IMR-90 (cell line): ENCODE measurements around the gene CCT4. TPM values are rescaled to one million over a fixed set of nuclear protein-coding genes. Genes with fewer than 3 reads are reported as not detected.
A peak's percentile ranks its signal among the peaks of the same experiment; 100 is the strongest.

ENCODE experiments used
- ATAC-seq: fragments of 200-7000 bp; cut with Tn5 transposase; 2 replicates; pipeline ENCODE4 v1.9.1; 2020; ENCODE audit warnings: low read depth, mild to moderate bottlenecking, moderate library complexity
- BruUV-seq: library from RNA; stranded (reverse); fragments of 400-500 nt; replicated peaks from 2 replicates; lab custom pipeline; 2021; lab: Mats Ljungman, UMichigan
- CTCF ChIA-PET: fragments of 300-600 bp; formaldehyde crosslinking; extraction: SDS; loops from one replicate; lab custom pipeline; 2021; ENCODE audit warnings: antibody characterized with exemption; lab: Yijun Ruan, JAX
- POLR2A ChIA-PET: fragments of 300-600 bp; sonication (Branson Sonifier 250); formaldehyde crosslinking; loops from one replicate; lab custom pipeline; 2022; ENCODE audit warnings: antibody characterized with exemption; ENCODE audit not compliant: unreplicated experiment; lab: Charles Lee
- DNase-seq: peaks from one replicate; pipeline ENCODE4 v3.0.0; 2013
- H2AFZ ChIP-seq: replicated peaks from 2 replicates; pipeline ENCODE3; 2013; ENCODE audit warnings: low read length, mild to moderate bottlenecking; ENCODE audit not compliant: poor library complexity
- H2AK5ac ChIP-seq: 2 replicates; pipeline ENCODE4 v1.6.1; 2013; ENCODE audit warnings: low read depth, low read length, inconsistent platforms
- H2AK9ac ChIP-seq: replicated peaks from 2 replicates; pipeline ENCODE3; 2013; ENCODE audit warnings: mild to moderate bottlenecking, low read depth, low read length, moderate library complexity; ENCODE audit not compliant: poor library complexity
- H2BK120ac ChIP-seq: 2 replicates; pipeline ENCODE4 v1.6.1; 2013; ENCODE audit warnings: low read depth, low read length, inconsistent platforms
- H2BK15ac ChIP-seq: 3 replicates; pipeline ENCODE4 v1.6.1; 2013; ENCODE audit warnings: low read depth, low read length, inconsistent platforms
- H2BK20ac ChIP-seq: 2 replicates; pipeline ENCODE4 v1.6.1; 2013; ENCODE audit warnings: low read depth, mild to moderate bottlenecking, inconsistent platforms, low read length, moderate library complexity
- H2BK5ac ChIP-seq: 2 replicates; pipeline ENCODE4 v1.6.1; 2013; ENCODE audit warnings: mild to moderate bottlenecking, low read depth, low read length, inconsistent platforms; ENCODE audit not compliant: poor library complexity, severe bottlenecking
- H3K14ac ChIP-seq: replicated peaks from 2 replicates; pipeline ENCODE4 v1.6.1; 2013; ENCODE audit warnings: low read depth, low read length, inconsistent platforms
- H3K18ac ChIP-seq: 2 replicates; pipeline ENCODE4 v1.6.1; 2013; ENCODE audit warnings: low read depth, low read length, control low read depth
- H3K23ac ChIP-seq: 2 replicates; pipeline ENCODE4 v1.6.1; 2013; ENCODE audit warnings: low read depth, low read length, inconsistent platforms
- H3K27ac ChIP-seq: 2 replicates; pipeline ENCODE4 v1.5.1; 2013; ENCODE audit warnings: mild to moderate bottlenecking, control low read depth, low read length; ENCODE audit not compliant: insufficient read depth
- H3K27me3 ChIP-seq: 2 replicates; pipeline ENCODE4 v1.6.1; 2013; ENCODE audit warnings: low read length; ENCODE audit not compliant: control insufficient read depth, insufficient read depth
- H3K36me3 ChIP-seq: 2 replicates; pipeline ENCODE4 v1.6.1; 2013; ENCODE audit warnings: low read length, mixed read lengths; ENCODE audit not compliant: control insufficient read depth, insufficient read depth
- H3K4ac ChIP-seq: 2 replicates; pipeline ENCODE4 v1.6.1; 2013; ENCODE audit warnings: low read depth, low read length, inconsistent platforms
- H3K4me1 ChIP-seq: 2 replicates; pipeline ENCODE4 v1.6.1; 2013; ENCODE audit warnings: low read length, mixed read lengths; ENCODE audit not compliant: control insufficient read depth, insufficient read depth
- H3K4me2 ChIP-seq: 2 replicates; pipeline ENCODE4 v1.6.1; 2013; ENCODE audit warnings: low read depth, mild to moderate bottlenecking, control low read depth, low read length, moderate library complexity
- H3K4me3 ChIP-seq: 2 replicates; pipeline ENCODE4 v1.5.1; 2013; ENCODE audit warnings: low read depth, mild to moderate bottlenecking, control low read depth, low read length, moderate library complexity; ENCODE audit not compliant: insufficient read depth
- H3K56ac ChIP-seq: 2 replicates; pipeline ENCODE4 v1.6.1; 2013; ENCODE audit warnings: low read length, inconsistent platforms; ENCODE audit not compliant: insufficient read depth; ENCODE audit errors: extremely low read depth
- H3K79me1 ChIP-seq, 2 experiments: 2 replicates each; pipeline ENCODE4 v1.6.1; 2013; ENCODE audit warnings: low read length in 2 of 2, inconsistent platforms in 1 of 2, low read depth in 1 of 2
- H3K9ac ChIP-seq: 2 replicates; pipeline ENCODE4 v1.6.1; 2013; ENCODE audit warnings: low read depth, low read length, control low read depth
- H3K9me1 ChIP-seq: 2 replicates; pipeline ENCODE4 v1.6.1; 2013; ENCODE audit warnings: low read length, inconsistent platforms; ENCODE audit not compliant: insufficient read depth
- H3K9me3 ChIP-seq: 2 replicates; pipeline ENCODE4 v1.6.1; 2013; ENCODE audit warnings: low read length; ENCODE audit not compliant: control insufficient read depth, insufficient read depth
- H4K20me1 ChIP-seq: 2 replicates; pipeline ENCODE4 v1.6.1; 2013; ENCODE audit warnings: low read length, inconsistent platforms; ENCODE audit not compliant: insufficient read depth
- H4K5ac ChIP-seq: 2 replicates; pipeline ENCODE4 v1.6.1; 2013; ENCODE audit warnings: mild to moderate bottlenecking, low read depth, low read length, control low read depth
- H4K8ac ChIP-seq, 2 experiments: 2 replicates each; pipeline ENCODE4 v1.6.1; 2013; ENCODE audit warnings: low read depth in 2 of 2, low read length in 2 of 2, control low read depth in 1 of 2, inconsistent platforms in 1 of 2
- H4K91ac ChIP-seq: 2 replicates; pipeline ENCODE4 v1.6.1; 2013; ENCODE audit warnings: low read depth, low read length, inconsistent platforms; ENCODE audit not compliant: insufficient read depth
- CEBPB ChIP-seq: IDR thresholded peaks from 2 replicates; pipeline ENCODE4 v1.6.1; 2012; ENCODE audit warnings: low read depth, low read length, improper control_type of control experiment
- CTCF ChIP-seq: conservative IDR thresholded peaks from 2 replicates; pipeline ENCODE4 v1.5.1; 2012; ENCODE audit warnings: mild to moderate bottlenecking, low read depth, low read length, improper control_type of control experiment
- MAFK ChIP-seq: IDR thresholded peaks from 2 replicates; pipeline ENCODE4 v1.6.1; 2012; ENCODE audit warnings: low read depth, low read length, improper control_type of control experiment
- MXI1 ChIP-seq: IDR thresholded peaks from 2 replicates; pipeline ENCODE4 v1.6.1; 2012; ENCODE audit warnings: low read depth, mild to moderate bottlenecking, low read length, moderate library complexity, borderline replicate concordance
- RAD21 ChIP-seq: IDR thresholded peaks from 2 replicates; pipeline ENCODE4 v1.6.1; 2012; ENCODE audit warnings: low read length, improper control_type of control experiment
- RFX5 ChIP-seq: IDR thresholded peaks from 2 replicates; pipeline ENCODE4 v1.8.0; 2012; ENCODE audit warnings: low read depth, mild to moderate bottlenecking, low read length, moderate library complexity
- WGBS, 2 experiments: methylation state at CpG; one replicate each; pipeline versions ENCODE4 v1.1.5 to v1.1.7; 2013; ENCODE audit warnings: missing lambda C conversion rate in 2 of 2; ENCODE audit not compliant: insufficient read length in 1 of 2; ENCODE audit errors: extremely low coverage in 2 of 2; 5-methylcytosine and 5-hydroxymethylcytosine counted together
- dilution Hi-C: fragments of 300-500 bp; cut with HindIII; formaldehyde crosslinking; loops from one replicate; pipeline ENCODE4 v1.14.3; 2018; ENCODE audit warnings: low sequenced_read_pairs; ENCODE audit not compliant: unreplicated experiment
- in situ Hi-C: fragments of 300-500 bp; cut with MboI; formaldehyde crosslinking; loops from 3 replicates; pipeline ENCODE4 v1.14.3; 2019; ENCODE audit warnings: low sequenced_read_pairs, inconsistent platforms, mixed read lengths
- intact Hi-C: fragments of 100-400 bp; cut with micrococcal nuclease; formaldehyde crosslinking; loops from 2 replicates; pipeline ENCODE4 v1.10.0; 2022
- polyA plus RNA-seq, 3 experiments: library from polyadenylated mRNA; depleted of rRNA; stranded (reverse); fragments of >200 nt; gene quantifications; 2 replicates each; pipeline ENCODE4 v1.2.3, GENCODE V29; 2012; ENCODE audit warnings: low replicate concordance in 1 of 3
- total RNA-seq: library from RNA; depleted of rRNA; stranded (reverse); fragments of >200 nt; gene quantifications from 2 replicates; pipeline ENCODE4 v1.2.3, GENCODE V29; 2012

The CCT4 gene
- total and polyA plus RNA-seq, 2 of the 4 experiments (the other 2 are of a cell fraction), result 94.4 to 187 TPM

GRCh38 chr2:61910603-61911002, 22.1 kb upstream of the CCT4 start:
- Histone ChIP-seq H3K23ac (no peak overlapping the region), H2AK9ac (no peak overlapping the region), H3K4ac (no peak overlapping the region), H4K5ac (no peak overlapping the region), H3K9me3 (no peaks in the 10 kb centered on the region), H3K27ac (no peak overlapping the region), H2AK5ac (no peak overlapping the region), H3K27me3 (no peaks in the 10 kb centered on the region), H3K4me2 (no peak overlapping the region), H3K4me1 (no peaks in the 10 kb centered on the region), H3K36me3 (no peaks in the 10 kb centered on the region), H4K8ac (no peak overlapping the region), H3K79me1 (peaks cover 19 to 36% of the 10 kb centered on the region in 2 experiments), H3K14ac (no peak overlapping the region), H2BK120ac (no peak overlapping the region), H3K56ac (no peak overlapping the region), H3K4me3 (no peak overlapping the region), H2BK20ac (no peak overlapping the region), H2BK5ac (no peak overlapping the region), H3K9me1 (no peaks in the 10 kb centered on the region), H3K18ac (no peak overlapping the region), H4K91ac (no peak overlapping the region), H2BK15ac (no peak overlapping the region), H4K20me1 (no peaks in the 10 kb centered on the region; the same call in 1 of the 2 replicates), H3K9ac (no peak overlapping the region), H2AFZ (no peak overlapping the region)
- WGBS, 2 experiments, result 60% methylated on average over 1 of the region's 9 CpGs; no CpG with 5 or more reads in 1 of the 2 experiments
- CTCF ChIA-PET, result no interaction called here
- BruUV-seq, result no TSS peak
- dilution Hi-C loops (no loop called here), in situ Hi-C loops (no loop called here), intact Hi-C loops (no loop called here)
- ATAC-seq, result no peak
- TF ChIP-seq CTCF (0 out of 2 replicates have a peak, but pooled peaks have one; percentile 25), CEBPB (no peak), MXI1 (no peak), RFX5 (no peak), RAD21 (0 out of 2 replicates have a peak, but pooled peaks have one; percentile 5), MAFK (no peak)
- DNase-seq, result no peak
- POLR2A ChIA-PET, result no interaction called here
